Gastrocnemius medialis (tissue), 4 donors: ENCODE measurements around the gene PTPMT1. TPM values are rescaled to one million over a fixed set of nuclear protein-coding genes. Genes with fewer than 3 reads are reported as not detected.

ENCODE experiments used
- ATAC-seq, 2 donors: fragments of 150-250 bp; one replicate each; pipeline ENCODE4 v1.9.1; 2016
- DNase-seq, 2 donors: peaks; one replicate each; pipeline ENCODE4 v3.0.0-alpha.2; 2019
- H3K27ac ChIP-seq, 4 donors: fragments of 200-600 bp; sonication (generic); 1 replicate in 1 of 4; 2 replicates in 3 of 4; pipeline ENCODE4 v1.5.1; 2016 to 2018; ENCODE audit warnings: mild to moderate bottlenecking in 2 of 4, moderate library complexity in 1 of 4
- H3K27me3 ChIP-seq, 3 donors: fragments of 200-600 bp; sonication (generic) in 2 of 3; 1 replicate in 1 of 3; 2 replicates in 2 of 3; pipeline versions ENCODE4 v1.5.1 to v1.6.0; 2016 to 2019; ENCODE audit warnings: mild to moderate bottlenecking in 1 of 3, moderate library complexity in 1 of 3
- H3K36me3 ChIP-seq, 2 donors: fragments of 200-600 bp; sonication (generic) in 1 of 2; one replicate each; pipeline ENCODE4 v1.5.1; 2017 to 2018
- H3K4me1 ChIP-seq, 2 donors: fragments of 200-600 bp; sonication (generic) in 1 of 2; one replicate each; pipeline ENCODE4 v1.5.1; 2016 to 2017; ENCODE audit warnings: mild to moderate bottlenecking in 2 of 2
- H3K4me3 ChIP-seq, 4 donors: fragments of 200-600 bp; sonication (generic) in 3 of 4; 1 replicate in 1 of 4; 2 replicates in 3 of 4; pipeline ENCODE4 v1.5.1; 2016 to 2019; ENCODE audit warnings: mild to moderate bottlenecking in 2 of 4
- H3K9me3 ChIP-seq, 3 donors: fragments of 200-600 bp; sonication (generic) in 2 of 3; 1 replicate in 1 of 3; 2 replicates in 2 of 3; pipeline ENCODE4 v1.5.1; 2016 to 2019
- POLR2A ChIP-seq, 2 donors: fragments of 450-650 bp; IDR thresholded peaks; one replicate each; pipeline ENCODE4 v1.6.1; 2017; ENCODE audit warnings: antibody characterized with exemption in 2 of 2, mild to moderate bottlenecking in 2 of 2, moderate library complexity in 2 of 2
- in situ Hi-C, 4 donors: fragments of 200-750 bp; cut with MboI; loops; one replicate each; pipeline versions ENCODE4 v1.15.0 to v1.8.0; 2017; ENCODE audit warnings: low sequenced_read_pairs in 4 of 4
- intact Hi-C: fragments of 100-400 bp; cut with DNase I; formaldehyde crosslinking; loops from one replicate; pipeline ENCODE4 v1.15.1; 2023; ENCODE audit warnings: low total_unique reads
- total RNA-seq, 4 donors: library from RNA; depleted of rRNA; stranded (reverse); fragments of >200 nt; gene quantifications; one replicate each; pipeline versions ENCODE4 v1.1.0 to v1.2.3, GENCODE V29; 2016
- TF ChIP-seq, protein P1 (sequence below), 5 experiments: fragments of 450-650 bp in 3 of 5; fragments of 200-600 bp in 2 of 5; sonication (generic) in 2 of 5; IDR thresholded peaks in 4 of 5; conservative IDR thresholded peaks in 1 of 5; 1 replicate in 4 of 5; 2 replicates in 1 of 5; pipeline ENCODE4 v1.5.1; 2016 to 2019; ENCODE audit warnings: antibody characterized with exemption in 5 of 5, mild to moderate bottlenecking in 3 of 5, moderate library complexity in 3 of 5

Gene PTPMT1
- total RNA-seq, 4 donors from 2014 or later = 58.2 to 87.9 (median 79.8) TPM

DNA sequence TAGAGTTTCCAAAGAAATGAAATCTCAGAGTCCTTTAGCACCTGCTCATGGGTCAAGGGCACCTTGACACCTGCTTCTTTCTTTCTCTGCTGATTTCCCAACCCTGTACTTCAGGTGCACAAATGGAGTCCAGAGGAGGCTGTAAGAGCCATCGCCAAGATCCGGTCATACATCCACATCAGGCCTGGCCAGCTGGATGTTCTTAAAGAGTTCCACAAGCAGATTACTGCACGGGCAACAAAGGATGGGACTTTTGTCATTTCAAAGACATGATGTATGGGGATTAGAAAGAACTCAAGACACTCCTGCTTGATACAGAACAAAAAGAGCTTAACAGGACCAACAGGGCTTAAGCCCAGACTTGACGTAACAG, 5.9 kb downstream of the PTPMT1 start:
- in situ Hi-C loops (no loop called here), intact Hi-C loops (loop anchor here (10.0 kb wide), 1 partner anchor 193 kb away; the partner anchor contains the start of gene FNBP4)
- Histone ChIP-seq H3K27me3 (no peaks in the 10 kb centered on the region), H3K4me1 (peaks cover 30 to 35% of the 10 kb centered on the region in 2 donors), H3K36me3 (peaks cover 0 to 48% of the 10 kb centered on the region in 2 donors), H3K4me3 (no peak overlapping the region), H3K9me3 (no peaks in the 10 kb centered on the region), H3K27ac (peak overlapping the region; percentile 7 to 60 (median 46))
- TF ChIP-seq, protein P1, sequence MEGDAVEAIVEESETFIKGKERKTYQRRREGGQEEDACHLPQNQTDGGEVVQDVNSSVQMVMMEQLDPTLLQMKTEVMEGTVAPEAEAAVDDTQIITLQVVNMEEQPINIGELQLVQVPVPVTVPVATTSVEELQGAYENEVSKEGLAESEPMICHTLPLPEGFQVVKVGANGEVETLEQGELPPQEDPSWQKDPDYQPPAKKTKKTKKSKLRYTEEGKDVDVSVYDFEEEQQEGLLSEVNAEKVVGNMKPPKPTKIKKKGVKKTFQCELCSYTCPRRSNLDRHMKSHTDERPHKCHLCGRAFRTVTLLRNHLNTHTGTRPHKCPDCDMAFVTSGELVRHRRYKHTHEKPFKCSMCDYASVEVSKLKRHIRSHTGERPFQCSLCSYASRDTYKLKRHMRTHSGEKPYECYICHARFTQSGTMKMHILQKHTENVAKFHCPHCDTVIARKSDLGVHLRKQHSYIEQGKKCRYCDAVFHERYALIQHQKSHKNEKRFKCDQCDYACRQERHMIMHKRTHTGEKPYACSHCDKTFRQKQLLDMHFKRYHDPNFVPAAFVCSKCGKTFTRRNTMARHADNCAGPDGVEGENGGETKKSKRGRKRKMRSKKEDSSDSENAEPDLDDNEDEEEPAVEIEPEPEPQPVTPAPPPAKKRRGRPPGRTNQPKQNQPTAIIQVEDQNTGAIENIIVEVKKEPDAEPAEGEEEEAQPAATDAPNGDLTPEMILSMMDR (IDR thresholded peaks at IDR 0.05 in 4 of 5, conservative IDR thresholded peaks at IDR 0.05 in 1 of 5) = no peak
- no peak for TF ChIP-seq POLR2A (IDR thresholded peaks at IDR 0.05)
- peak in 1 of 2 donors; percentile 24 for ATAC-seq
- DNase-seq = no peak

GRCh38 chr11:47571895-47572294, 6.5 kb downstream of the PTPMT1 start:
- H3K36me3 ChIP-seq = peaks cover 0 to 54% of the 10 kb centered on the region in 2 donors
- H3K4me1 ChIP-seq = peaks cover 29 to 34% of the 10 kb centered on the region in 2 donors
- no peak overlapping the region for H3K4me3 ChIP-seq
- H3K27me3 ChIP-seq = no peaks in the 10 kb centered on the region
- H3K27ac ChIP-seq = peak overlapping the region in 3 of 4 donors; percentile 48 to 60 (median 59)
- in situ Hi-C loops (no loop called here), intact Hi-C loops (loop anchor here (10.0 kb wide), 1 partner anchor 193 kb away; the partner anchor contains the start of gene FNBP4)
- no peaks in the 10 kb centered on the region for H3K9me3 ChIP-seq
- no peak for DNase-seq
- TF ChIP-seq, protein P1 (IDR thresholded peaks at IDR 0.05 in 4 of 5, conservative IDR thresholded peaks at IDR 0.05 in 1 of 5) = no peak
- TF ChIP-seq POLR2A (IDR thresholded peaks at IDR 0.05) = no peak
- ATAC-seq = no peak

DNA sequence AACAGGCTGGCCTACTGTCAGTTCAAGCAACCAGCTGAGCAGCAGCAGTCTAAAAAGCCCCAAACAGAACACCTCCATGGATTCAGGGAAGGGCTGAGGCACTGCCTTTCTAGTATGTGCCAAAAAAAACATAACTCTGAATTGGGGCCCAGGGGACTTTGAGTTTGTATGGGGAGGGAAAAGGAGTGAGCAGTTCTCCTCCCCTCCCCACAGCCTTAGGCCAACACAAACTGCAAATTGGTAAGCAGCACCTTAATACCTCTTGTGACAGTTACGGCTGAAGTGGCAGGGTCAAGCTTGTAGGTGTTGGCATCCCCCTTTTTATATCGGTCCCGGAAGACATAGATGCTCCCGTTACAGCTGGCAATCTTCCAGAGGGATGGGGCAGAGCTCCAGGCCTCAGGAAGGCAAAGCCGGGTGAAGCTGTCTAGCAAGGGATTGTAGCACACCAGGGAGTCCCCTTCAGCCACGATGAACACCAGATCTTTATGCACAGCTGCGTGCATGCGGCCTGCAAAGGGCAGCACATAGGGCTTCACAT, 7.4 kb downstream of the PTPMT1 start:
- Histone ChIP-seq H3K4me3 (no peak overlapping the region), H3K36me3 (peaks cover 0 to 62% of the 10 kb centered on the region in 2 donors), H3K27me3 (no peaks in the 10 kb centered on the region), H3K27ac (peak overlapping the region in 3 of 4 donors; percentile 48 to 60 (median 59)), H3K9me3 (no peaks in the 10 kb centered on the region), H3K4me1 (peaks cover 35 to 43% of the 10 kb centered on the region in 2 donors)
- DNase-seq (no peak), ATAC-seq (no peak)
- TF ChIP-seq, protein P1 (IDR thresholded peaks at IDR 0.05 in 4 of 5, conservative IDR thresholded peaks at IDR 0.05 in 1 of 5) = no peak
- TF ChIP-seq POLR2A (IDR thresholded peaks at IDR 0.05) = no peak
- intact Hi-C loops = loop anchor here (10.0 kb wide), 1 partner anchor 192 kb away; the partner anchor contains the start of gene FNBP4
- in situ Hi-C loops = no loop called here

DNA sequence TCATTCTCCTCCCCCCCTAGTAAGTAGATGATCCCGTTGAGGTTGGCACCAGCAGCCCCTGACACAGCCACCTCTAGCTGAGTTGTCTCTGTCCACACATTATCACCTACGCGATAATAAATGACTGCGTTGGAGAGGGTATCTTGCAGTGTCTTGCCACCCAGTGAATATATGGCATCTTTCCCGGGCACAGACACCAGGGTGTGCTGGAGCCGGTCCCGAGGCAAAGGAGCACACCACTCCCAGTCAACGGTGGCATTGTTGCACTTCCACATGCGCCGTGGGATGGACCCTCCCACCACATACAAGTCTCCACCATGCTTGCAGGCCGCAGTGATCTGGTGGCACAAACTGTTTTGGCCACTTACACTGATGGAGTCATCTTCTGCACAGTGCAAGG, 7.9 kb downstream of the PTPMT1 start:
- peak overlapping the region in 2 of 4 donors; percentile 9 to 60 for H3K27ac ChIP-seq
- H3K4me3 ChIP-seq = no peak overlapping the region
- intact Hi-C loops (loop anchor here (10.0 kb wide), 1 partner anchor 191 kb away; the partner anchor contains the start of gene FNBP4), in situ Hi-C loops (no loop called here)
- no peaks in the 10 kb centered on the region for H3K9me3 ChIP-seq
- TF ChIP-seq, protein P1 (IDR thresholded peaks at IDR 0.05 in 4 of 5, conservative IDR thresholded peaks at IDR 0.05 in 1 of 5) = no peak
- no peak for TF ChIP-seq POLR2A (IDR thresholded peaks at IDR 0.05)
- DNase-seq (no peak), ATAC-seq (no peak)
- no peaks in the 10 kb centered on the region for H3K27me3 ChIP-seq
- peaks cover 40 to 48% of the 10 kb centered on the region in 2 donors for H3K4me1 ChIP-seq
- peaks cover 0 to 62% of the 10 kb centered on the region in 2 donors for H3K36me3 ChIP-seq
